HepG2 (cell line): ENCODE measurements around the gene MOG. TPM values are rescaled to one million over a fixed set of nuclear protein-coding genes. Genes with fewer than 3 reads are reported as not detected.

ENCODE experiments used
- ATAC-seq: fragments of 200-7000 bp; cut with Tn5 transposase; 3 replicates; pipeline ENCODE4 v1.9.1; 2020; ENCODE audit warnings: mild to moderate bottlenecking, moderate library complexity
- BruUV-seq: library from RNA; stranded (reverse); fragments of 400-500 nt; replicated peaks from 2 replicates; lab custom pipeline; 2021; lab: Mats Ljungman, UMichigan
- CTCF ChIA-PET: fragments of 300-600 bp; formaldehyde crosslinking; extraction: SDS; loops from one replicate; lab custom pipeline; 2021; ENCODE audit warnings: low total read pairs, inconsistent platforms, low intra/inter-chr PET ratio; lab: Yijun Ruan, JAX
- POLR2A ChIA-PET: fragments of 350-600 bp; sonication (Branson Sonifier 250); formaldehyde crosslinking; loops from one replicate; lab custom pipeline; 2020; ENCODE audit warnings: antibody characterized with exemption, inconsistent platforms; lab: Yijun Ruan, JAX
- DNase-seq: peaks from one replicate; pipeline ENCODE4 v3.0.0-alpha.2; 2015; ENCODE audit warnings: low spot score
- FAIRE-seq: peaks from 3 replicates; lab custom pipeline; 2011; peaks lifted over from hg19 to GRCh38; lab: Jason Lieb, UNC
- H2AFZ ChIP-seq: one replicate; pipeline ENCODE4 v1.6.1; 2011; ENCODE audit warnings: low read length, inconsistent platforms
- H3K27ac ChIP-seq: fragments of 300-600 bp; 3 replicates; pipeline ENCODE4 v1.8.0; 2011; ENCODE audit warnings: mixed run types, mild to moderate bottlenecking, mixed read lengths, low read length, inconsistent platforms; ENCODE audit not compliant: insufficient read depth; ENCODE audit errors: extremely low read length
- H3K27me3 ChIP-seq, 2 experiments: fragments of 200-600 bp in 1 of 2; 2 replicates in 1 of 2; 3 replicates in 1 of 2; pipeline versions ENCODE4 v1.6.0 to v1.8.0; 2011; ENCODE audit warnings: low read length in 2 of 2, mild to moderate bottlenecking in 2 of 2, moderate library complexity in 2 of 2, inconsistent platforms in 1 of 2; ENCODE audit not compliant: insufficient read depth in 2 of 2, control insufficient read depth in 1 of 2
- H3K36me3 ChIP-seq, 2 experiments: fragments of 200-600 bp in 1 of 2; replicated peaks in 1 of 2; 2 replicates in 1 of 2; 3 replicates in 1 of 2; pipeline versions ENCODE4 v1.5.1 to v1.8.0; 2011; ENCODE audit warnings: low read length in 2 of 2, inconsistent platforms in 1 of 2; ENCODE audit not compliant: insufficient read depth in 2 of 2, control insufficient read depth in 1 of 2
- H3K4me1 ChIP-seq: 2 replicates; pipeline ENCODE4 v1.5.1; 2012; ENCODE audit warnings: low read length, inconsistent platforms; ENCODE audit not compliant: insufficient read depth
- H3K4me2 ChIP-seq: 2 replicates; pipeline ENCODE4 v1.6.0; 2011; ENCODE audit warnings: low read depth, low read length, inconsistent platforms
- H3K4me3 ChIP-seq, 3 experiments: fragments of 200-600 bp in 1 of 3; sonication (generic), shearing (Covaris generic) in 1 of 3; replicated peaks in 1 of 3; 2 replicates each; pipeline ENCODE4 v1.5.1; 2011 to 2016; ENCODE audit warnings: low read length in 3 of 3, inconsistent platforms in 2 of 3, low read depth in 2 of 3, mild to moderate bottlenecking in 2 of 3, control low read depth in 1 of 3, mixed read lengths in 1 of 3; ENCODE audit not compliant: insufficient read depth in 1 of 3
- H3K79me2 ChIP-seq: one replicate; pipeline ENCODE4 v1.6.1; 2011; ENCODE audit warnings: low read length, inconsistent platforms; ENCODE audit not compliant: insufficient read depth
- H3K9ac ChIP-seq: 2 replicates; pipeline ENCODE4 v1.6.0; 2011; ENCODE audit warnings: mild to moderate bottlenecking, low read depth, low read length, inconsistent platforms; ENCODE audit not compliant: insufficient read depth
- H3K9me3 ChIP-seq: 2 replicates; pipeline ENCODE4 v1.5.1; 2012; ENCODE audit warnings: mild to moderate bottlenecking, low read length
- H4K20me1 ChIP-seq: 2 replicates; pipeline ENCODE4 v1.6.0; 2011; ENCODE audit warnings: inconsistent platforms, mild to moderate bottlenecking, low read length, moderate library complexity; ENCODE audit not compliant: insufficient read depth
- FOXO4 ChIP-seq: sonication (generic); formaldehyde crosslinking; conservative IDR thresholded peaks from 2 replicates; pipeline ENCODE4 v1.8.1; 2023; ENCODE audit warnings: missing genetic modification reagents
- HNRNPK ChIP-seq: fragments of 200-400 bp; formaldehyde crosslinking; IDR thresholded peaks from 2 replicates; pipeline ENCODE4 v1.6.1; 2018; ENCODE audit warnings: low read length, low read depth, moderate library complexity, mild to moderate bottlenecking; ENCODE audit not compliant: poor library complexity, severe bottlenecking
- MAFK ChIP-seq, 2 experiments: IDR thresholded peaks in 1 of 2; conservative IDR thresholded peaks in 1 of 2; 2 replicates each; pipeline ENCODE4 v1.6.1; 2011; ENCODE audit warnings: improper control_type of control experiment in 2 of 2, low read length in 2 of 2
- PCBP2 ChIP-seq: fragments of 200-400 bp; formaldehyde crosslinking; optimal IDR thresholded peaks from 2 replicates; pipeline ENCODE3; 2018; ENCODE audit warnings: low read length, low read depth; ENCODE audit not compliant: poor library complexity, severe bottlenecking
- ZNF639 ChIP-seq: conservative IDR thresholded peaks from 2 replicates; pipeline ENCODE4 v1.6.1; 2018; ENCODE audit warnings: missing genetic modification reagents
- WGBS: methylation state at CpG from one replicate; pipeline ENCODE4 v1.1.6; 2017; ENCODE audit warnings: low lambda C conversion rate; 5-methylcytosine and 5-hydroxymethylcytosine counted together
- in situ Hi-C: cut with HindIII; loops from 2 replicates; pipeline ENCODE4 v1.10.0; 2017; ENCODE audit warnings: low pct_unique_long_range_greater_than_20kb; ENCODE audit not compliant: extremely low pct_ligation_motif_present
- intact Hi-C: fragments of 100-400 bp; cut with micrococcal nuclease; formaldehyde crosslinking; loops from one replicate; pipeline ENCODE4 v1.10.0; 2022; ENCODE audit not compliant: unreplicated experiment
- polyA plus RNA-seq, 8 experiments: library from polyadenylated mRNA; depleted of rRNA in 3 of 8; stranded (reverse) in 7 of 8; unstranded in 1 of 8; fragments of >200 nt; fragmentation: Illumina TruSeq in 4 of 8; extraction: Trizol in 4 of 8; gene quantifications; 2 replicates each; pipeline versions ENCODE4 v1.2.1 to v1.2.3, GENCODE V29; 2011 to 2016; ENCODE audit warnings: low read depth in 4 of 8, missing spikeins in 1 of 8, mixed read lengths in 1 of 8; ENCODE audit not compliant: insufficient read depth in 1 of 8
- total RNA-seq, 5 experiments: library from RNA; depleted of rRNA; stranded (reverse); fragments of >200 nt; fragmentation: Illumina TruSeq; extraction: Trizol; gene quantifications; 2 replicates each; pipeline ENCODE4 v1.2.3, GENCODE V29; 2016; ENCODE audit warnings: low read depth in 1 of 5

Gene MOG
- total and polyA plus RNA-seq, 2 of the 13 experiments (the other 11 are each of a cell fraction or from before 2014, with no cell fraction given), result not detected

GRCh38 chr6:29630315-29630714, 26.6 kb upstream of the MOG start:
- DNase-seq (no peak), FAIRE-seq (no peak), ATAC-seq (no peak)
- Histone ChIP-seq H3K4me1 (peaks cover 27% of the 10 kb centered on the region), H3K9ac (no peak overlapping the region), H3K4me2 (no peak overlapping the region), H3K27ac (no peak overlapping the region), H3K9me3 (no peaks in the 10 kb centered on the region), H4K20me1 (no peaks in the 10 kb centered on the region; the same call in 1 of the 2 replicates), H2AFZ (no peak overlapping the region), H3K79me2 (no peaks in the 10 kb centered on the region), H3K36me3 (no peaks in the 10 kb centered on the region), H3K27me3 (peaks cover 5 to 70% of the 10 kb centered on the region in 2 experiments), H3K4me3 (no peak overlapping the region)
- TF ChIP-seq PCBP2 (no peak), HNRNPK (peak; percentile 63)
- ChIA-PET CTCF (no interaction called here), POLR2A (no interaction called here)
- 21% methylated on average over 9 of the region's 9 CpGs for WGBS
- no TSS peak for BruUV-seq
- intact Hi-C loops (no loop called here), in situ Hi-C loops (no loop called here)

- BruUV-seq, result no TSS peak
- DNase-seq, result no peak
- Histone ChIP-seq H3K27me3 (peaks cover 4 to 69% of the 10 kb centered on the region in 2 experiments), H3K9ac (no peak overlapping the region), H4K20me1 (no peaks in the 10 kb centered on the region; the same call in 1 of the 2 replicates), H3K4me3 (no peak overlapping the region), H3K36me3 (no peaks in the 10 kb centered on the region), H3K27ac (no peak overlapping the region), H3K4me2 (no peak overlapping the region), H3K9me3 (no peaks in the 10 kb centered on the region), H3K4me1 (peaks cover 27% of the 10 kb centered on the region), H3K79me2 (no peaks in the 10 kb centered on the region), H2AFZ (no peak overlapping the region)
- CTCF ChIA-PET, result no interaction called here
- no peak for FAIRE-seq
- no peak for ATAC-seq
- POLR2A ChIA-PET, result no interaction called here
- 0 out of 2 replicates have a peak, but pooled peaks have one; percentile 28 for TF ChIP-seq FOXO4
- TF ChIP-seq MAFK (conservative IDR thresholded peaks at IDR 0.05 in 1 of 2, IDR thresholded peaks at IDR 0.05 in 1 of 2; ENCODE audit: low read length in 2 of 2), result peak in 1 of 2 experiments; percentile 23; a peak in 1 of 4 replicates
- no peak for TF ChIP-seq ZNF639 (CRISPR knock-in tag)
- intact Hi-C loops, result no loop called here
- in situ Hi-C loops, result no loop called here
- 19% methylated on average over 13 of the region's 14 CpGs for WGBS
These were observed 25.6 kb upstream of the MOG start for GRCh38 chr6:29631209-29631810.
